UCSD-AML1 (cell line): ENCODE results near the gene ADCY2.

Source experiments
- DNase-seq: peaks from one replicate; lab custom pipeline; 2025; ENCODE audit not compliant: unreplicated experiment; lab: John Stamatoyannopoulos, UW

Gene ADCY2

GRCh38 chr5:7501061-7501460 lies 105.1 kb downstream of the ADCY2 start:
- DNase-seq, result no peak

- DNase-seq, result no peak
These were observed 107.6 kb downstream of the ADCY2 start for GRCh38 chr5:7503564-7503963.

GRCh38 chr5:7515284-7515914 lies 119.5 kb downstream of the ADCY2 start:
- DNase-seq, result no peak

GRCh38 chr5:7516253-7516652 lies 120.3 kb downstream of the ADCY2 start:
- DNase-seq, result no peak

GRCh38 chr5:7517006-7517405 lies 121.1 kb downstream of the ADCY2 start:
- no peak for DNase-seq

- no peak for DNase-seq
These were observed 123.1 kb downstream of the ADCY2 start for GRCh38 chr5:7518947-7519560.

- no peak for DNase-seq
These were observed 123.6 kb downstream of the ADCY2 start for GRCh38 chr5:7519564-7519963.

GRCh38 chr5:7529880-7530279 lies 133.9 kb downstream of the ADCY2 start:
- DNase-seq, result no peak

- DNase-seq, result no peak
These were observed 138.0 kb downstream of the ADCY2 start for GRCh38 chr5:7533941-7534340.

GRCh38 chr5:7534505-7534904 lies 138.6 kb downstream of the ADCY2 start:
- DNase-seq, result no peak

- no peak for DNase-seq
These were observed 141.6 kb downstream of the ADCY2 start for GRCh38 chr5:7537573-7537972.

GRCh38 chr5:7539571-7539970 lies 143.6 kb downstream of the ADCY2 start:
- no peak for DNase-seq

- DNase-seq, result no peak
These were observed 145.0 kb downstream of the ADCY2 start for GRCh38 chr5:7540736-7541485.

GRCh38 chr5:7541898-7542297 lies 146.0 kb downstream of the ADCY2 start:
- DNase-seq, result no peak

GRCh38 chr5:7546555-7546954 lies 150.6 kb downstream of the ADCY2 start:
- no peak for DNase-seq

- no peak for DNase-seq
These were observed 152.7 kb downstream of the ADCY2 start for GRCh38 chr5:7548596-7548995.

- no peak for DNase-seq
These were observed 169.6 kb downstream of the ADCY2 start for GRCh38 chr5:7565559-7565958.

GRCh38 chr5:7576023-7576715 lies 180.2 kb downstream of the ADCY2 start:
- no peak for DNase-seq

GRCh38 chr5:7577381-7577780 lies 181.4 kb downstream of the ADCY2 start:
- no peak for DNase-seq

- DNase-seq, result no peak
These were observed 182.1 kb downstream of the ADCY2 start for GRCh38 chr5:7578071-7578470.

- DNase-seq, result no peak
These were observed 188.8 kb downstream of the ADCY2 start for GRCh38 chr5:7584749-7585148.

GRCh38 chr5:7585807-7586206 lies 189.9 kb downstream of the ADCY2 start:
- DNase-seq, result no peak
